GM19023 (cell line): ENCODE data around the gene OR10J4.
"Not testable (repeated sequence)": the region's sequence is repeated elsewhere in the genome, so short reads cannot be mapped to it uniquely, and the experiment has no call there.

Experiments used
- ATAC-seq: cut with Tn5 transposase; IDR thresholded peaks from one replicate; pipeline ENCODE4 v1.9.1; 2021; ENCODE audit warnings: mild to moderate bottlenecking, moderate library complexity; ENCODE audit not compliant: unreplicated experiment

The OR10J4 gene

DNA sequence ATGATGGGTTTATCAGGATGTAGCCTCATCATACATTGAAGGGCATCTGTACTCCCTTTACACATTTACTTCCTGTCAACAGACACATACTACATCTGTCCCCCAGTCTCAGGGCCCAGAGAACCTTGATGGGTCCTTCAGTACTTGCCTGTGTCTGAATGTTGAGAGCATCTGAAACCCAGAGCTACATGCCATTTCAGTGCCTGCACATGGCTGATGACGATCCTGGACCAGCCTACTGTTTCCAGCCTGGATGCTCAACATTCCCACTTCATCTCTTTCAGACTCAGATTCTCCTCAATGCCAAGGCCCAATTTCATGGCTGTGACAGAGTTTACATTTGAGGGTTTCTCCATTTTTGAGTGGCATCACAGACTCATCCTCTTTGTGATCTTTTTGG lies at the start of gene OR10J4:
Gene OR10J4 (plus strand): TSS at position 301 of the 400 bp plus-strand sequence.
- ATAC-seq, result no peak

GRCh38 chr1:159406821-159407220 lies 25.2 kb upstream of the OR10J4 start:
- ATAC-seq, result no peak

GRCh38 chr1:159408862-159409400 lies 23.1 kb upstream of the OR10J4 start:
- no peak for ATAC-seq

GRCh38 chr1:159421821-159422220 lies 10.2 kb upstream of the OR10J4 start:
- ATAC-seq, result no peak

DNA sequence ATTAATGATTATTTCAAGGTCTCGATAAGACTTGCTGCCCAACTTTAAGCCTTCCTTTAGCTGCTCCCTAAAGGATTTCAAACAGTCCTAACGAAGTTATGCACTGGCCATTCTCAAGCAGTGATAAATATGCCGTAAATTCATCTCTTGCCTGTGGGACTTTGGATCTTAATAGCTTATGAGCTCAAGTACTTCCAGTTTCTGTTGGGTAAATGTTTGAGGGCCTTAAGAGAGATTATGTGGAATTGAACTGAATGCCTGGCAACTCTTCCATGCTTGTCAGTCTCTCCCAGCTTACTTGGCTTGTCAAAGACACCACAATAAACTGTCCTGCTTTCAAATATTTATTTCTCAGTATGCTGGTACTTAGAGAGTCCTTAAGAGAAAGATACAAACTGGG lies 3.5 kb upstream of the OR10J4 start:
- no peak for ATAC-seq

- no peak for ATAC-seq
Observed at GRCh38 chr1:159429074-159429861, 2.7 kb upstream of the OR10J4 start.

- no peak for ATAC-seq
Observed at GRCh38 chr1:159430985-159431384, 1.0 kb upstream of the OR10J4 start.

DNA sequence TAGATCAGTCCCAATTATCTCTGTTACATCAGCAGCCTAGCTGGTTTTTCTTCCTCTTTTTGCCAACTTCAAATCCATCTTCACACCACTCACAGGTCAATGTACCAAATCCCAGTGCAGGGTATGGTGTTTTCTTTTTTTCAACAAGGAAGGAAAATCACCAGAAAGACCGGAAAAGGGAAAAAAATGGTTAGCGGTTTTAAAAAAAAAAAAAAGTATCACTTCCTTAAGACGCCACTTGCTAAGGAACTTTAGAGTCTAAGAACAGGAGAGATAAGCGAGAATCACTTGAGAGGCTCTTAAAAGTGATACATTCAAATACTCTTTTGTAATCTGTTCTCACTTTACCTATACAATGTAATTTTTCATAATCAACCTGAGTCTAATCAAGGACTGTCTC lies 4.5 kb downstream of the OR10J4 start:
- ATAC-seq, result no peak

GRCh38 chr1:159439422-159439821 lies 7.4 kb downstream of the OR10J4 start, which contains the start of gene OR10J1:
TSS of gene OR10J1 (plus strand) at chr1:159439722. CDS start at chr1:159439792, 70 bp downstream.
- ATAC-seq, result no peak

DNA sequence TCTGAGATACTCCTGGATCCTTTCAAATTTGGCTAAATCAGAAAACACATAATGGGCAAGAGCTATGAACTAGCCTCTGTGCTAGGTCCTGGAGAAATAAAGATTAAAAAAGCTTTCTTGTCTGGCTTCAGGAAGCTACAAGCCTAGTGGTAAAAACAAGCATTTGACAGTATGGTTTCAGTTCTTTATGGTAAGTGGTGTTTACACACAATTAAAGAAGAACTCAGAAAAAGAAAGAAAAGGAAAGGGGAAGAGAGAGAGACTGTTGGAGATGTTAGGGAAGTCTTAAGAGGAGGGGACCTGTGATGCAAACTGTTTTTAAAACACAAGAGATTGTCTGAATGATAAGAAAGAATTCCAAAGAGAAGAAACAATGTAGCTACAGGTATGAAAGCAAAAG lies 9.4 kb downstream of the OR10J4 start:
- ATAC-seq, result no peak

DNA sequence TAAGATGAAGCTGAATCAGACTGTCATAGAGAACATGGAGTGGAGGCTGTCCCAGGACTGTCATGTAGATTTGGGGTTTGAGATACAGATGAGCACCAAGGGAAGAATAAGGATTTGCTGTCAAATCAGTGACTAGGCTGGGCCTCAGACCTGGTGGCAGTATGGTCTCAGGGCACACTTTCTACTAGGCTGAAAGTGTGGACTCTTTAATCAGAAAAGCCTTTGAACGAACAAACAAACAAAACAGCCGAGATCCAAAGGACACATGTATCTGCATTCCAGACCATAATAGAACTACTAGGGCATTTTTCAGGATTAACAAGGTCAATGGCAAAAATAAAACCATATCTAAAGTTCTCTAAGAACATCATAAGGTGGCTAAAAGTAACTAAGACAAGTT lies 10.4 kb downstream of the OR10J4 start:
- no peak for ATAC-seq

DNA sequence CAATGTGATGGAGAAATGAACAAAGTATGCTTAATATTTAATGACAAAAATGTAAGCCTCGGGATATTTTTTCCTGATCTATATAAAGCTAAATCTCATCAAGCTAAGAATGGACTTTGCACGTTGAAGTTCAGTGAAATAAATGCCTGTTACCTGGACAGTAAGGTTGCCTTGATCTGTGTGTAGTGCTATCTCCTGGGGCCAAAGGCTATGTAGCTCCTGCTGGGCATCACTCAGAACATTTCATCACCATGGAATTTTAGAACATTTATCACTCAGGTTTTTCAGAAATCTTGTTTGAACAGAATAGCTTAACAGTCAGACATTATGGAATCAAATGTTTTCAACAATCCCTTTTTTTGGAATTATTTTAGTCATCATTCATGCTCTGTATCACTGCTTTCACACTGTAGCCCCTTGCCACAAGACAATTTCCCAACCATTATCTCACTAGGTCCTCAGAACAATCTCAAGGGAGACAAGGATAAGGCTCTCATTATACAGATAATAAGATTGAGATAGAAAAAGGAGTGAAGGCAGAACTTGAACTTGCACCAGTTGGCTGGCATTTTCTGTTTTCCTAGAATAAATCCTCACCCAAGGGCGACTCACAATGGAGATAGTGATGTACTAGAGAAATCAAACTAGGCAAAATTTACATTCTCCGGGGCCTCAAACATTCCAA lies 11.2 kb downstream of the OR10J4 start:
- ATAC-seq, result no peak

GRCh38 chr1:159444511-159444910 lies 12.5 kb downstream of the OR10J4 start:
- no peak for ATAC-seq

GRCh38 chr1:159448181-159448580 lies 16.2 kb downstream of the OR10J4 start:
- ATAC-seq, result no peak

GRCh38 chr1:159449605-159450004 lies 17.6 kb downstream of the OR10J4 start:
- not testable (repeated sequence) for ATAC-seq

- no peak for ATAC-seq
Observed at GRCh38 chr1:159459551-159459950, 27.5 kb downstream of the OR10J4 start.

DNA sequence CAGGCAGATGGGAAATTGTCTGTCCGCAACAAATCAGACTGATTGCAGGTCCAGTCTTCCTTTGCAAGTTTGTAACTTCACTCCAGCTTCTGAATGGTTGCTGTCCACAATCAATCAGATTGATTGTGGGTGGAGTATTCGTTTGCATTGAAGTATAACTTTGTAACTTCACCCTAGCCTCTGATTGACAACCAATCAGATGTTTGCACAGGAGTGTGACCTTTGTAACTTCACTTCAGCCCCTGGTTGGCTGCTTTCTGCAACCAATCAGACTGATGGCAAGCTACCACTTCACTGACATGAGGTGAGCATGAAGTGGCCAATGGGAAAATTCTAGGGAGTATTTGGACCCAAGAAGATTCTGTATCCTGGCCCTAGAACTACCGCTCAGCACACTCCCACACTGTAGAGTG lies 33.2 kb downstream of the OR10J4 start:
- no peak for ATAC-seq

- ATAC-seq, result no peak
Observed at GRCh38 chr1:159468321-159468720, 36.3 kb downstream of the OR10J4 start.

GRCh38 chr1:159469921-159470533 lies 38.0 kb downstream of the OR10J4 start:
- ATAC-seq, result no peak

DNA sequence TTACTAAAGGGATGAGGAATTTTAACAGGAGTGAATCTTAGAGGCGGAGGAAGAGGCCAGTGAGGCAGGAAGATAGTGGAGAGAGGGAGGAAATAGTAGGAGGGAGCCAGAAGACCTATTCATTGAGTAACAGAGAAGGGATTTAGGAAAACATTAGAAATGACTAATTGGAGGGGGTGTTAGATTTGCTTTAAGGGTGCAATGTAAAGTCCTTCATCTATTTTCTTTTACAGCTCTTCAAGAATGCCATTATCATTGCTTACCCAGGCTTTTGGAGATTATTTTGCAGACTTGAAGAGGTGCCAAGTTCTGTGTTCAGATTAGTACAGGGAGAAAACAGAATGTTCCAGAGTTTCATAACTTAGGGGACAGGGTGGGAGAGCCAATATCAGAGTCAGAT lies 41.3 kb downstream of the OR10J4 start:
- ATAC-seq, result no peak

- no peak for ATAC-seq
Observed at GRCh38 chr1:159474926-159475325, 42.9 kb downstream of the OR10J4 start.
